HepG2 (cell line): Measurements from ENCODE around the gene SPTBN2. TPM values are rescaled to one million over a fixed set of nuclear protein-coding genes. Genes with fewer than 3 reads are reported as not detected.

Source experiments
- AKNA ChIP-seq: sonication (generic); formaldehyde crosslinking; IDR thresholded peaks from 2 replicates; pipeline ENCODE4 v1.4.0; 2020; ENCODE audit warnings: missing genetic modification reagents, borderline replicate concordance
- GMEB2 ChIP-seq: IDR thresholded peaks from 2 replicates; pipeline ENCODE4 v1.6.1; 2016; ENCODE audit warnings: missing biosample characterization, missing genetic modification reagents, low read depth
- HDAC2 ChIP-seq: sonication (generic); formaldehyde crosslinking; IDR thresholded peaks from 2 replicates; pipeline ENCODE4 v1.4.0; 2020; ENCODE audit warnings: missing genetic modification reagents
- HNF4G ChIP-seq, 2 experiments: sonication (generic) in 1 of 2; formaldehyde crosslinking in 1 of 2; IDR thresholded peaks; 2 replicates each; pipeline versions ENCODE4 v1.4.0 to v1.6.1; 2011 to 2020; ENCODE audit warnings: borderline replicate concordance in 2 of 2, low read depth in 2 of 2, mild to moderate bottlenecking in 2 of 2, low read length in 1 of 2, missing genetic modification reagents in 1 of 2, moderate library complexity in 1 of 2
- HOXA3 ChIP-seq: sonication (generic); formaldehyde crosslinking; IDR thresholded peaks from 2 replicates; pipeline ENCODE4 v1.5.0; 2020; ENCODE audit warnings: missing genetic modification reagents
- RBM39 ChIP-seq: fragments of 200-400 bp; formaldehyde crosslinking; IDR thresholded peaks from one replicate; pipeline ENCODE4 v1.6.1; 2018; ENCODE audit warnings: antibody characterized with exemption, mild to moderate bottlenecking, low read depth, low read length; ENCODE audit not compliant: poor library complexity, severe bottlenecking
- TFAP4 ChIP-seq: sonication (generic); IDR thresholded peaks from 2 replicates; pipeline ENCODE4 v1.6.1; 2016; ENCODE audit warnings: low read depth, borderline replicate concordance
- ZFYVE20 ChIP-seq: sonication (generic); formaldehyde crosslinking; IDR thresholded peaks from 2 replicates; pipeline ENCODE4 v1.8.0; 2023; ENCODE audit warnings: low read depth, mild to moderate bottlenecking, moderate library complexity, missing genetic modification reagents, borderline replicate concordance
- ZNF205 ChIP-seq: IDR thresholded peaks from 2 replicates; pipeline ENCODE4 v1.6.1; 2018; ENCODE audit warnings: missing biosample characterization, missing genetic modification reagents
- ZNF543 ChIP-seq: sonication (generic); formaldehyde crosslinking; IDR thresholded peaks from 2 replicates; pipeline ENCODE4 v1.4.0; 2020; ENCODE audit warnings: mild to moderate bottlenecking, missing genetic modification reagents
- polyA plus RNA-seq, 8 experiments: library from polyadenylated mRNA; depleted of rRNA in 3 of 8; stranded (reverse) in 7 of 8; unstranded in 1 of 8; fragments of >200 nt; fragmentation: Illumina TruSeq in 4 of 8; extraction: Trizol in 4 of 8; gene quantifications; 2 replicates each; pipeline versions ENCODE4 v1.2.1 to v1.2.3, GENCODE V29; 2011 to 2016; ENCODE audit warnings: low read depth in 4 of 8, missing spikeins in 1 of 8, mixed read lengths in 1 of 8; ENCODE audit not compliant: insufficient read depth in 1 of 8
- total RNA-seq, 5 experiments: library from RNA; depleted of rRNA; stranded (reverse); fragments of >200 nt; fragmentation: Illumina TruSeq; extraction: Trizol; gene quantifications; 2 replicates each; pipeline ENCODE4 v1.2.3, GENCODE V29; 2016; ENCODE audit warnings: low read depth in 1 of 5
- TF ChIP-seq, protein P1 (sequence below): sonication (generic); formaldehyde crosslinking; IDR thresholded peaks from 2 replicates; pipeline ENCODE4 v1.9.0; 2022; ENCODE audit warnings: low read depth, missing genetic modification reagents

Gene SPTBN2
- total and polyA plus RNA-seq, 2 of the 13 experiments (the other 11 are each of a cell fraction or from before 2014, with no cell fraction given) = 0.65 to 4.0 TPM

DNA sequence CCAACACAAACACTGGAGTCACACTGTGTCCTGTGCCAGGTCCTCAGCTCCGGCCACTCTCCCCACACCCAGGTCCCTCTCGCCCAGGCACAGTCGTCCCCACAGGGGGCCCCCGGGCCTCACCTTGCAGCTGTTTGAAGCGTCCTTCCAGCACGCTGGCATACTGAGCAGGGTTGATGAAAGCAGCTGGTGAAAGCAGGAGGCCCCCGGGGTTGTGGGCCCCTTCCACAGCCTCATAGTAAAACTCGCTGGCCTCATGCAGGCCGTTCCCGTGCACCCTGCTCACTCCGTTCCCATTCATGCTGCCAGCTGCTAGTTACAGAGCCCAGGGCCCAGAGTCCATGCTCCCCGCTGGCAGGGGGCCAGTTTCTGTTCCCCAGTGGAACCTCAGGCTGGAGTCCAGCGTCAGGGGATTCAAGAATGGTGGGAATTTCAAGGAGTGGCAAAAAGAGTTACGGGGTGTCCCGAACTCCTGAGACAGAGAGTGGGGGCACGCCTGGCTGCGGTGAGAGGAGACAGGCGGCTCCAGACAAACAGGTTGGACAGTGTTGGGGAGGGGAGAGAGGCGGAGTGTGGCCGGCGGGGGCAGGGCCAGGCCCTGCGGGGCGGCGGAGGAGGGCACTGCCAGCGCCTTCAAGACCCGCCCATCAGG is 10.6 kb downstream of the SPTBN2 start (continued):
- TF ChIP-seq GMEB2 (CRISPR knock-in tag) (no peak), AKNA (CRISPR knock-in tag) (no peak), TFAP4 (peak; percentile 75; the same call in 1 of the 2 replicates), ZNF205 (no peak), HNF4G (IDR thresholded peaks at IDR 0.05; ENCODE audit: borderline replicate concordance, low read depth, low read length) (no peak), HNF4G (CRISPR knock-in tag; IDR thresholded peaks at IDR 0.05; ENCODE audit: borderline replicate concordance, low read depth) (no peak), ZFYVE20 (CRISPR knock-in tag) (no peak), ZNF543 (CRISPR knock-in tag) (0 out of 2 replicates have a peak, but pooled peaks have one; percentile 30), HDAC2 (CRISPR knock-in tag) (peak; percentile 47; the same call in 1 of the 2 replicates), RBM39 (no peak), HOXA3 (CRISPR knock-in tag) (0 out of 2 replicates have a peak, but pooled peaks have one; percentile 16)
- TF ChIP-seq, protein P1, sequence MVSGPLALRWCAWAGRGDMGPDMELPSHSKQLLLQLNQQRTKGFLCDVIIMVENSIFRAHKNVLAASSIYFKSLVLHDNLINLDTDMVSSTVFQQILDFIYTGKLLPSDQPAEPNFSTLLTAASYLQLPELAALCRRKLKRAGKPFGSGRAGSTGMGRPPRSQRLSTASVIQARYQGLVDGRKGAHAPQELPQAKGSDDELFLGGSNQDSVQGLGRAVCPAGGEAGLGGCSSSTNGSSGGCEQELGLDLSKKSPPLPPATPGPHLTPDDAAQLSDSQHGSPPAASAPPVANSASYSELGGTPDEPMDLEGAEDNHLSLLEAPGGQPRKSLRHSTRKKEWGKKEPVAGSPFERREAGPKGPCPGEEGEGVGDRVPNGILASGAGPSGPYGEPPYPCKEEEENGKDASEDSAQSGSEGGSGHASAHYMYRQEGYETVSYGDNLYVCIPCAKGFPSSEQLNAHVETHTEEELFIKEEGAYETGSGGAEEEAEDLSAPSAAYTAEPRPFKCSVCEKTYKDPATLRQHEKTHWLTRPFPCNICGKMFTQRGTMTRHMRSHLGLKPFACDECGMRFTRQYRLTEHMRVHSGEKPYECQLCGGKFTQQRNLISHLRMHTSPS (CRISPR knock-in tag) = peak; percentile 59
